HT1080 (cell line): ENCODE measurements around the gene DCLRE1B. TPM values are rescaled to one million over a fixed set of nuclear protein-coding genes. Genes with fewer than 3 reads are reported as not detected.

Source experiments
- DNase-seq: peaks from one replicate; pipeline ENCODE4 v3.0.0-alpha.2; 2015; ENCODE audit warnings: low read depth
- total RNA-seq: library from RNA; depleted of rRNA; stranded (reverse); fragments of >200 nt; shearing (Covaris generic); gene quantifications from 2 replicates; pipeline ENCODE4 v1.2.3, GENCODE V29; 2014

Gene DCLRE1B
- total RNA-seq, 1 experiment from 2014 or later: 17.5 TPM

- no peak for DNase-seq
Measured at GRCh38 chr1:113886417-113887401, 18.4 kb upstream of the DCLRE1B start.

GRCh38 chr1:113887402-113888175, 17.5 kb upstream of the DCLRE1B start, which contains the start of gene BCL2L15:
TSS of gene BCL2L15 (minus strand) at chr1:113887581. CDS start at chr1:113887375, 206 bp downstream.
- DNase-seq: no peak

- no peak for DNase-seq
Measured at GRCh38 chr1:113890816-113891215, 14.3 kb upstream of the DCLRE1B start.

- DNase-seq: no peak
Measured at GRCh38 chr1:113891631-113892220, 13.4 kb upstream of the DCLRE1B start.

GRCh38 chr1:113893267-113893666, 11.9 kb upstream of the DCLRE1B start:
- no peak for DNase-seq

- no peak for DNase-seq
Measured at GRCh38 chr1:113895098-113895497, 10.0 kb upstream of the DCLRE1B start.

GRCh38 chr1:113895961-113896360, 9.2 kb upstream of the DCLRE1B start:
- no peak for DNase-seq

GRCh38 chr1:113898241-113898814, 6.8 kb upstream of the DCLRE1B start:
- DNase-seq: no peak

GRCh38 chr1:113899111-113899510, 6.0 kb upstream of the DCLRE1B start:
- DNase-seq: no peak

- DNase-seq: no peak
Measured at GRCh38 chr1:113901191-113901590, 3.9 kb upstream of the DCLRE1B start.

- DNase-seq: peak; percentile 17
Measured at GRCh38 chr1:113903501-113904292, 1.4 kb upstream of the DCLRE1B start.

- DNase-seq: no peak
Measured at GRCh38 chr1:113904293-113904673, 843 bp upstream of the DCLRE1B start.

GRCh38 chr1:113905435-113905861, 322 bp downstream of the DCLRE1B start:
- no peak for DNase-seq

GRCh38 chr1:113912594-113913311, 7.6 kb downstream of the DCLRE1B start:
- peak; percentile 49 for DNase-seq

GRCh38 chr1:113913312-113913668, 8.2 kb downstream of the DCLRE1B start:
- DNase-seq: no peak

GRCh38 chr1:113913887-113914664, 8.9 kb downstream of the DCLRE1B start:
- no peak for DNase-seq

- DNase-seq: no peak
Measured at GRCh38 chr1:113916974-113917373, 11.8 kb downstream of the DCLRE1B start.

GRCh38 chr1:113917400-113918082, 12.4 kb downstream of the DCLRE1B start:
- peak; percentile 66 for DNase-seq
